Loucy (cell line): ENCODE data around the gene RTRAF.

Experiments used
- H2AFZ ChIP-seq: fragments of 200-600 bp; sonication (generic); 2 replicates; pipeline ENCODE4 v1.6.0; 2016; ENCODE audit warnings: antibody characterized with exemption, mild to moderate bottlenecking, low read length, moderate library complexity
- H3F3A ChIP-seq: fragments of 200-600 bp; 2 replicates; pipeline ENCODE4 v1.6.0; 2016; ENCODE audit warnings: antibody characterized with exemption, low read depth, mild to moderate bottlenecking
- H3K27me3 ChIP-seq: fragments of 200-600 bp; sonication (generic); 2 replicates; pipeline ENCODE4 v1.6.1; 2014; ENCODE audit warnings: low read length, mild to moderate bottlenecking; ENCODE audit not compliant: insufficient read depth, poor library complexity, severe bottlenecking
- H3K36me3 ChIP-seq: fragments of 200-600 bp; sonication (generic); 2 replicates; pipeline ENCODE4 v1.6.1; 2016; ENCODE audit warnings: low read length; ENCODE audit not compliant: insufficient read depth
- H3K4me1 ChIP-seq: fragments of 200-600 bp; sonication (generic); 2 replicates; pipeline ENCODE4 v1.5.1; 2014; ENCODE audit warnings: low read length, mild to moderate bottlenecking; ENCODE audit not compliant: insufficient read depth, poor library complexity, severe bottlenecking
- H3K4me2 ChIP-seq: fragments of 200-600 bp; sonication (generic); 2 replicates; pipeline ENCODE4 v1.6.0; 2014; ENCODE audit warnings: antibody characterized with exemption, low read length, low read depth, mild to moderate bottlenecking; ENCODE audit not compliant: poor library complexity, severe bottlenecking
- H3K4me3 ChIP-seq: fragments of 200-600 bp; sonication (generic); 2 replicates; pipeline ENCODE4 v1.5.1; 2014; ENCODE audit warnings: low read length, mild to moderate bottlenecking, mixed read lengths; ENCODE audit not compliant: poor library complexity, severe bottlenecking
- H3K79me2 ChIP-seq: fragments of 200-600 bp; sonication (generic); 2 replicates; pipeline ENCODE4 v1.6.1; 2014; ENCODE audit warnings: low read length; ENCODE audit not compliant: insufficient read depth
- H3K9ac ChIP-seq: fragments of 200-600 bp; sonication (generic); 2 replicates; pipeline ENCODE4 v1.6.0; 2014; ENCODE audit warnings: mild to moderate bottlenecking, low read depth, low read length, moderate library complexity; ENCODE audit not compliant: poor library complexity, severe bottlenecking
- H3K9me2 ChIP-seq: fragments of 200-600 bp; sonication (generic); replicated peaks from 2 replicates; pipeline ENCODE4 v1.6.1; 2016; ENCODE audit warnings: low read depth, low read length, mixed read lengths
- H3K9me3 ChIP-seq: fragments of 200-600 bp; sonication (generic); 2 replicates; pipeline ENCODE4 v1.6.1; 2014; ENCODE audit warnings: mild to moderate bottlenecking, antibody characterized with exemption, low read length, low read depth; ENCODE audit not compliant: insufficient read depth
- H4K20me1 ChIP-seq: fragments of 200-600 bp; sonication (generic); 2 replicates; pipeline ENCODE4 v1.6.0; 2014; ENCODE audit warnings: antibody characterized with exemption, low read length, mild to moderate bottlenecking; ENCODE audit not compliant: insufficient read depth, poor library complexity, severe bottlenecking
- CTCF ChIP-seq: fragments of 200-600 bp; sonication (generic); conservative IDR thresholded peaks from 2 replicates; pipeline ENCODE4 v1.5.1; 2014; ENCODE audit warnings: mild to moderate bottlenecking, antibody characterized with exemption, low read length
- EZH2phosphoT487 ChIP-seq: fragments of 200-600 bp; IDR thresholded peaks from 2 replicates; pipeline ENCODE4 v1.6.1; 2018; ENCODE audit warnings: antibody characterized with exemption, mild to moderate bottlenecking, moderate library complexity, borderline replicate concordance

The RTRAF gene

GRCh38 chr14:52026901-52027300 lies 37.6 kb downstream of the RTRAF start:
- Histone ChIP-seq H3K4me3 (no peak overlapping the region), H3K9ac (no peak overlapping the region), H3K36me3 (no peaks in the 10 kb centered on the region), H3K79me2 (no peaks in the 10 kb centered on the region), H3K9me3 (peaks cover 5% of the 10 kb centered on the region; the same call in 1 of the 2 replicates), H3K4me1 (peaks cover 12% of the 10 kb centered on the region), H4K20me1 (no peaks in the 10 kb centered on the region), H3K4me2 (no peak overlapping the region), H3F3A (no peaks in the 10 kb centered on the region), H3K9me2 (no peaks in the 10 kb centered on the region), H2AFZ (no peak overlapping the region), H3K27me3 (no peaks in the 10 kb centered on the region)
- no peak for TF ChIP-seq CTCF
- TF ChIP-seq EZH2phosphoT487, result no peak

GRCh38 chr14:52029881-52030280 lies 40.5 kb downstream of the RTRAF start:
- Histone ChIP-seq H2AFZ (no peak overlapping the region; the same call in 1 of the 2 replicates), H3K9ac (no peak overlapping the region), H4K20me1 (no peaks in the 10 kb centered on the region), H3K9me2 (no peaks in the 10 kb centered on the region), H3F3A (no peaks in the 10 kb centered on the region), H3K4me1 (peaks cover 5% of the 10 kb centered on the region), H3K9me3 (no peaks in the 10 kb centered on the region), H3K4me2 (no peak overlapping the region), H3K27me3 (no peaks in the 10 kb centered on the region), H3K79me2 (no peaks in the 10 kb centered on the region), H3K36me3 (no peaks in the 10 kb centered on the region), H3K4me3 (no peak overlapping the region)
- TF ChIP-seq EZH2phosphoT487 (no peak), CTCF (no peak)

- no peak overlapping the region for H3K4me3 ChIP-seq
- no peaks in the 10 kb centered on the region; the same call in 1 of the 2 replicates for H3K36me3 ChIP-seq
- H2AFZ ChIP-seq, result no peak overlapping the region
- no peaks in the 10 kb centered on the region for H3K9me2 ChIP-seq
- H3K9me3 ChIP-seq, result no peaks in the 10 kb centered on the region
- no peak overlapping the region for H3K9ac ChIP-seq
- no peaks in the 10 kb centered on the region for H4K20me1 ChIP-seq
- H3K4me2 ChIP-seq, result no peak overlapping the region
- H3K4me1 ChIP-seq, result peaks cover 5% of the 10 kb centered on the region
- no peak for TF ChIP-seq EZH2phosphoT487
- no peak for TF ChIP-seq CTCF
- no peaks in the 10 kb centered on the region for H3K27me3 ChIP-seq
- no peaks in the 10 kb centered on the region for H3K79me2 ChIP-seq
- no peaks in the 10 kb centered on the region for H3F3A ChIP-seq
Observed at GRCh38 chr14:52031781-52032180, 42.4 kb downstream of the RTRAF start.
